ENCODE results near the gene HRK.

Gene HRK

GRCh38 chr12:116881325-116881876 is at the start of gene HRK:
TSS of gene HRK (minus strand) at chr12:116881441. CDS start at chr12:116881307, 134 bp downstream.
- Histone ChIP-seq H3K4me1 (ENCODE audit: insufficient read depth, low read length) (peaks cover 7% of the 10 kb centered on the region), H3K4me3 (ENCODE audit: low read depth in 1 of 2, low read length in 2 of 2) (peak within 1 kb of the TSS in 1 of 2 experiments; percentile 17; a peak in 1 of 4 replicates), H4K20me1 (ENCODE audit: insufficient read depth, low read length) (peaks cover 6% of the 10 kb centered on the region; the same call in 1 of the 2 replicates), H3K27me3 (ENCODE audit: insufficient read depth, low read length, poor library complexity) (peaks cover 49% of the 10 kb centered on the region), H2AFZ (ENCODE audit: low read depth, low read length) (no peak within 1 kb of the TSS), H3K79me2 (ENCODE audit: insufficient read depth, low read length) (no peaks in the 10 kb centered on the region), H3K4me2 (ENCODE audit: insufficient read depth, low read length) (peak within 1 kb of the TSS; percentile 46), H3K9me3 (ENCODE audit: insufficient read depth, low read length, severe bottlenecking) (no peaks in the 10 kb centered on the region), H3K27ac (ENCODE audit: low read length) (no peak within 1 kb of the TSS), H3K36me3 (ENCODE audit: insufficient read depth, low read length) (no peaks in the 10 kb centered on the region), H3K9ac (ENCODE audit: low read depth, low read length) (no peak within 1 kb of the TSS)
- TF ChIP-seq EZH2 (IDR thresholded peaks at IDR 0.05; ENCODE audit: borderline replicate concordance, low read depth, low read length, severe bottlenecking) (peak; percentile 32), CTCF (IDR thresholded peaks at IDR 0.05; ENCODE audit: borderline replicate concordance, extremely low read depth, low read length, poor library complexity, severe bottlenecking) (no peak)
- DNase-seq (no peak), ATAC-seq (ENCODE audit: insufficient read depth, low read depth) (no peak)

GRCh38 chr12:116929885-116930284 is 48.6 kb upstream of the HRK start:
- Histone ChIP-seq H3K4me2 (ENCODE audit: insufficient read depth, low read length) (no peak overlapping the region), H3K36me3 (ENCODE audit: insufficient read depth, low read length) (peaks cover 14% of the 10 kb centered on the region; the same call in 1 of the 2 replicates), H3K9me3 (ENCODE audit: insufficient read depth, low read length, severe bottlenecking) (no peaks in the 10 kb centered on the region), H3K27me3 (ENCODE audit: insufficient read depth, low read length, poor library complexity) (no peaks in the 10 kb centered on the region), H3K9ac (ENCODE audit: low read depth, low read length) (no peak overlapping the region), H3K4me3 (ENCODE audit: low read depth in 1 of 2, low read length in 2 of 2) (no peak overlapping the region), H3K79me2 (ENCODE audit: insufficient read depth, low read length) (no peaks in the 10 kb centered on the region), H2AFZ (ENCODE audit: low read depth, low read length) (no peak overlapping the region), H3K27ac (ENCODE audit: low read length) (no peak overlapping the region), H3K4me1 (ENCODE audit: insufficient read depth, low read length) (peaks cover 8% of the 10 kb centered on the region), H4K20me1 (ENCODE audit: insufficient read depth, low read length) (peaks cover 35% of the 10 kb centered on the region)
- DNase-seq = no peak
- ATAC-seq (ENCODE audit: insufficient read depth, low read depth) = no peak
- no peak for TF ChIP-seq EZH2 (IDR thresholded peaks at IDR 0.05; ENCODE audit: borderline replicate concordance, low read depth, low read length, severe bottlenecking)
- TF ChIP-seq CTCF (IDR thresholded peaks at IDR 0.05; ENCODE audit: borderline replicate concordance, extremely low read depth, low read length, poor library complexity, severe bottlenecking) = no peak

- Histone ChIP-seq H3K4me1 (ENCODE audit: insufficient read depth, low read length) (peaks cover 20% of the 10 kb centered on the region), H3K4me3 (ENCODE audit: low read depth in 1 of 2, low read length in 2 of 2) (no peak overlapping the region), H3K9me3 (ENCODE audit: insufficient read depth, low read length, severe bottlenecking) (no peaks in the 10 kb centered on the region), H3K27me3 (ENCODE audit: insufficient read depth, low read length, poor library complexity) (no peaks in the 10 kb centered on the region), H3K27ac (ENCODE audit: low read length) (no peak overlapping the region), H3K4me2 (ENCODE audit: insufficient read depth, low read length) (no peak overlapping the region), H4K20me1 (ENCODE audit: insufficient read depth, low read length) (peaks cover 40% of the 10 kb centered on the region), H3K9ac (ENCODE audit: low read depth, low read length) (no peak overlapping the region), H3K79me2 (ENCODE audit: insufficient read depth, low read length) (no peaks in the 10 kb centered on the region), H3K36me3 (ENCODE audit: insufficient read depth, low read length) (peaks cover 14% of the 10 kb centered on the region; the same call in 1 of the 2 replicates), H2AFZ (ENCODE audit: low read depth, low read length) (no peak overlapping the region)
- no peak for ATAC-seq (ENCODE audit: insufficient read depth, low read depth)
- TF ChIP-seq CTCF (IDR thresholded peaks at IDR 0.05; ENCODE audit: borderline replicate concordance, extremely low read depth, low read length, poor library complexity, severe bottlenecking) (no peak), EZH2 (IDR thresholded peaks at IDR 0.05; ENCODE audit: borderline replicate concordance, low read depth, low read length, severe bottlenecking) (no peak)
- DNase-seq = no peak
Measured at GRCh38 chr12:116928504-116928903, 47.3 kb upstream of the HRK start.
